ENCODE results near the gene NISCH. TPM values are rescaled to one million over a fixed set of nuclear protein-coding genes. Genes with fewer than 3 reads are reported as not detected.

NISCH gene
- total and polyA plus RNA-seq, 2 of the 8 experiments (the other 6 are each of a cell fraction or from before 2014, with no cell fraction given) = 71.2 to 71.9 TPM

- H3K23me2 ChIP-seq (ENCODE audit: low read depth, low read length) = no peaks in the 10 kb centered on the region
- H3K14ac ChIP-seq (ENCODE audit: insufficient read length) = no peak within 1 kb of the TSS
- no peak within 1 kb of the TSS for H2BK5ac ChIP-seq (ENCODE audit: low read depth, low read length)
- peaks cover 0 to 9% of the 10 kb centered on the region in 2 experiments for H4K20me1 ChIP-seq (replicated peaks in 1 of 2; ENCODE audit: control insufficient read depth in 1 of 2, insufficient read depth in 2 of 2, low read length in 2 of 2)
- no peak within 1 kb of the TSS for H2AFZ ChIP-seq (ENCODE audit: low read length)
- no peaks in the 10 kb centered on the region; a peak in 1 of 7 replicates for H3K27me3 ChIP-seq (replicated peaks in 1 of 4; ENCODE audit: control insufficient read depth in 3 of 4, extremely low read depth in 1 of 4, insufficient read depth in 3 of 4, low read length in 3 of 4)
- ChIA-PET POLR2A (ENCODE audit: partially characterized antibody) (interaction anchor here (0.7 to 1.9 kb wide), 5 partner anchors 11 to 191 kb away, joined by 3 to 5 read pairs (median 5); partner anchors contain the start of genes GNL3 and PBRM1), CTCF (ENCODE audit: partially characterized antibody) (interaction anchor here (0.8 to 3.6 kb wide), 6 partner anchors 13 to 47 kb away, joined by 3 to 11 read pairs (median 4); no protein-coding TSS in a partner anchor)
- no peaks in the 10 kb centered on the region for H3K79me2 ChIP-seq (ENCODE audit: control insufficient read depth in 1 of 2, insufficient read depth in 2 of 2, low read length in 2 of 2)
- H3K79me1 ChIP-seq (ENCODE audit: low read depth, low read length) = no peaks in the 10 kb centered on the region
- H2BK15ac ChIP-seq (ENCODE audit: low read length) = no peak within 1 kb of the TSS
- H3K18ac ChIP-seq (ENCODE audit: extremely low read depth, low read length) = no peak within 1 kb of the TSS
- no peak within 1 kb of the TSS for H2BK20ac ChIP-seq (ENCODE audit: low read length)
- H3K9me3 ChIP-seq (ENCODE audit: insufficient read depth in 2 of 2, low read depth in 1 of 2, low read length in 1 of 2) = no peaks in the 10 kb centered on the region
- no peak for DNase-seq (ENCODE audit: low read depth in 1 of 2, low spot score in 2 of 2)
- H3K4ac ChIP-seq (replicated peaks; ENCODE audit: insufficient read length, low read depth, low read length) = no peak within 1 kb of the TSS
- H3K27ac ChIP-seq (ENCODE audit: low read depth, low read length) = no peak within 1 kb of the TSS; the same call in 1 of the 2 replicates
- H3K23ac ChIP-seq (ENCODE audit: insufficient read length) = no peak within 1 kb of the TSS
- H4K5ac ChIP-seq (ENCODE audit: insufficient read length, low read depth, low read length) = no peak within 1 kb of the TSS
- no peak within 1 kb of the TSS for H3K56ac ChIP-seq (replicated peaks; ENCODE audit: insufficient read length, low read depth, low read length)
- H3K4me2 ChIP-seq (ENCODE audit: insufficient read depth in 1 of 2, low read depth in 2 of 2, low read length in 2 of 2) = no peak within 1 kb of the TSS
- no peak within 1 kb of the TSS for H3K9ac ChIP-seq (replicated peaks in 1 of 4; ENCODE audit: extremely low read depth in 1 of 4, low read depth in 3 of 4, low read length in 3 of 4)
- H3K36me3 ChIP-seq (ENCODE audit: control insufficient read depth in 2 of 4, insufficient read depth in 4 of 4, low read length in 3 of 4) = peaks cover 4 to 25% (median 19%) of the 10 kb centered on the region in 4 experiments; a peak in 6 of 8 replicates
- H2BK12ac ChIP-seq (ENCODE audit: low read depth, low read length) = no peak within 1 kb of the TSS
- no peak within 1 kb of the TSS for H4K91ac ChIP-seq (replicated peaks; ENCODE audit: insufficient read length, low read length)
- no peak for FAIRE-seq
- no peak within 1 kb of the TSS for H3K4me3 ChIP-seq (ENCODE audit: extremely low read depth in 1 of 4, insufficient read depth in 2 of 4, low read depth in 3 of 4, low read length in 4 of 4)
- WGBS, 2 experiments (ENCODE audit: extremely low coverage in 1 of 2, insufficient coverage in 1 of 2, insufficient read length in 1 of 2, insufficient replicate concordance in 2 of 2, low coverage in 1 of 2, low lambda C conversion rate in 2 of 2, missing lambda C conversion rate in 1 of 2) = 95% methylated on average over 23 of the region's 25 CpGs; no CpG with 5 or more reads in 1 of the 2 experiments
- no peak within 1 kb of the TSS for H2AK5ac ChIP-seq (ENCODE audit: low read depth, low read length)
- peak within 1 kb of the TSS; percentile 4; the same call in 1 of the 2 replicates for H4K8ac ChIP-seq (ENCODE audit: extremely low read depth, insufficient read depth, low read length)
- H3K4me1 ChIP-seq (replicated peaks in 1 of 4; ENCODE audit: control insufficient read depth in 3 of 4, insufficient read depth in 4 of 4, low read length in 3 of 4) = peaks cover 0 to 6% (median under 1%) of the 10 kb centered on the region in 4 experiments; a peak in 3 of 7 replicates
- H2BK120ac ChIP-seq (replicated peaks; ENCODE audit: low read depth, low read length) = no peak within 1 kb of the TSS
- TF ChIP-seq HDAC2 (IDR thresholded peaks at IDR 0.05; ENCODE audit: borderline replicate concordance in 1 of 2, low read depth in 2 of 2, low read length in 2 of 2) (no peak), SAP30 (IDR thresholded peaks at IDR 0.05; ENCODE audit: insufficient read depth, insufficient replicate concordance, low read length) (no peak), SIRT6 (IDR thresholded peaks at IDR 0.05; ENCODE audit: low read length) (no peak), SP1 (IDR thresholded peaks at IDR 0.05; ENCODE audit: low read depth, low read length) (no peak), BRCA1 (IDR thresholded peaks at IDR 0.05; ENCODE audit: low read depth, low read length) (no peak), EGR1 (IDR thresholded peaks at IDR 0.05; ENCODE audit: borderline replicate concordance, low read depth, low read length) (no peak), SUZ12 (IDR thresholded peaks at IDR 0.05; ENCODE audit: low read length) (no peak), SP2 (IDR thresholded peaks at IDR 0.05; ENCODE audit: low read length) (no peak), NANOG (IDR thresholded peaks at IDR 0.05; ENCODE audit: insufficient read depth, low read depth, low read length, poor library complexity, severe bottlenecking) (no peak), ATF3 (IDR thresholded peaks at IDR 0.05; ENCODE audit: insufficient read depth, low read depth, low read length) (no peak), E2F6 (IDR thresholded peaks at IDR 0.05) (no peak)
These were observed 39.6 kb downstream of the NISCH start, which contains the start of gene STAB1 for GRCh38 chr3:52494886-52495495. Gene STAB1 (plus strand): TSS chr3:52495338. CDS start chr3:52495414, 76 bp downstream.

Data from H1 (cell line).